GM10248 (cell line): Measurements from ENCODE around the gene RXRB.

Experiments used
- CTCF ChIA-PET: fragments of 300-600 bp; sonication (Branson Sonifier 250); formaldehyde crosslinking; extraction: SDS; loops from one replicate; lab custom pipeline; 2021; ENCODE audit warnings: antibody characterized with exemption; lab: Yijun Ruan, JAX
- POLR2A ChIA-PET: fragments of 350-650 bp; sonication (Branson Sonifier 250); formaldehyde crosslinking; extraction: SDS; loops from one replicate; lab custom pipeline; 2020; ENCODE audit warnings: antibody characterized with exemption; lab: Yijun Ruan, JAX
- DNase-seq: peaks from one replicate; pipeline ENCODE4 v3.0.0; 2012; ENCODE audit errors: extremely low spot score
- CTCF ChIP-seq: IDR thresholded peaks from 2 replicates; pipeline ENCODE4 v1.5.1; 2012; ENCODE audit warnings: mild to moderate bottlenecking, low read depth; ENCODE audit errors: extremely low read depth, missing control alignments, control extremely low read depth

The RXRB gene

GRCh38 chr6:33207552-33208090 is 7.2 kb upstream of the RXRB start:
- POLR2A ChIA-PET = interaction anchor here (0.6 to 0.7 kb wide), 2 partner anchors 18 to 38 kb away, joined by 3 read pairs; no protein-coding TSS in a partner anchor
- CTCF ChIA-PET = interaction anchor here (1.0 to 2.0 kb wide), 3 partner anchors 10 to 58 kb away, joined by 3 to 6 read pairs (median 4); no protein-coding TSS in a partner anchor
- no peak for TF ChIP-seq CTCF
- DNase-seq = no peak

- TF ChIP-seq CTCF = no peak
- no peak for DNase-seq
- ChIA-PET CTCF (interaction anchor here (1.0 to 2.0 kb wide), 2 partner anchors 41 to 58 kb away, joined by 4 to 6 read pairs; no protein-coding TSS in a partner anchor), POLR2A (no interaction called here)
These were observed 6.5 kb upstream of the RXRB start for GRCh38 chr6:33206864-33207551.

DNA sequence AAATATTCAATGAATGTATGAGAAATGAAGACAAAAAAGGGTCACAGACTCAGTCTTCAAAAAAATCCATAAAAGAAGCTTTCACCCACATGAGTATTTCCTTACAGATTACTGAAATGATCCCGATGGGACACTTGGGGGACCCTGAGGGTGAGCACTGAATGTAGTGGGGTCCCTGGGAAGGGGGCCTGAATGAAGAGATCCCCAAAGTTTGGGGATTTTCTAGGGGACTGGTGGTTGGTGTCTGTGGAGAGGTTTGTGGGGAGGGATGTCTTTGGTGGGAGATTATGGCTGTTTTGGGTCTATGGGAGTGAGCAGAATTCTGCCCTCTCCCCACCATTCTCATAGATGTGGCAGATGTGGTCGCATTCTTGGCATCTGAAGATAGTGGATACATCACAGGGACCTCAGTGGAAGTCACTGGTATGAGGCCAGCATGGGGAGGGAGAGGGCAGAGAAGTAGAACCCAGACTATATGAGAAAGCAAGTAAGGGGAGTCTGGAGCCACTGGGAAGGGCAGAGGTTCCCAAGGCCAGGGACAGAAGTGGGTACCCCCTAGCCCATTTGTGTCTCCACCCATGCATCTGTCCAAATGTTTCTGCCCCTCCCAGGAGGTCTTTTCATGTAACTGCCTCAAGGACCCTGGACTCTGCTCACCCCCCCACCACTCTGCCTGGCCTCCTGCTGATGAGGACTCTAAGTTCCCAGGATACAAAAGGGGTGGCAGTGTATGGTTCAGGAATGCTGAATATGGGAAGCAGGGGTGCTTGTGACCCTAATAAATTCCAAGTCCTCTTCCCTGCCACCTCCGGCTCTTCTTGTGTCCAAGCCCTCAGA is 5.8 kb upstream of the RXRB start:
- ChIA-PET POLR2A (no interaction called here), CTCF (interaction anchor here (2.5 kb wide), 1 partner anchor 43 kb away, joined by 16 read pairs; no protein-coding TSS in a partner anchor)
- TF ChIP-seq CTCF = no peak
- no peak for DNase-seq

DNA sequence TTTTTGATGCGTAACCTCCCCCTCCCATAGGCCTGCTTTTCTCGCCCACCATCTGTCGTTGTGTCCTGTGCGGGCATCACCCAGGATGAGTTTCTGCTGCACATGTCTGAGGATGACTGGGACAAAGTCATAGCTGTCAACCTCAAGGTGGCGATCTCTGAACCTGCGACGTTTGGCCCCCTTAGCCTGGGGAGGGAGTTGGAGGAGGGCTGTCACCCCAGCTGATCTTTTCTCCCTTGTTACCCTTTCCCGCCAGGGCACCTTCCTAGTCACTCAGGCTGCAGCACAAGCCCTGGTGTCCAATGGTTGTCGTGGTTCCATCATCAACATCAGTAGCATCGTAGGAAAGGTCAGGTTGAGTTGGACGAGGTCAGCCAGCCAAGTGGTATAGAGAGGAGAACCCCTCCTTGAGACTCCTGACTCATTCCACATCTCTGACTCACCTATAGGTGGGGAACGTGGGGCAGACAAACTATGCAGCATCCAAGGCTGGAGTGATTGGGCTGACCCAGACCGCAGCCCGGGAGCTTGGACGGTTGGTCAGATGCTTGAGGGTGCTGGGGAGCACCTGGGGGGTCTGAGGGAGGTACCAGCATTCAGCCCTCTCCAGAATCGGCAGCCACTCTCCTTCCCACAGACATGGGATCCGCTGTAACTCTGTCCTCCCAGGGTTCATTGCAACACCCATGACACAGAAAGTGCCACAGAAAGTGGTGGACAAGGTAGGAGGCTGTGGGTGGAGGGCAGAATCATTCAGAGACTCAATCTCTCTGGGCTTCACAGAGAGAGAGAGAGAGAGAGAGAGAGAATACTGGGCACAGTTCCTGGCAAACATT is 4.9 kb upstream of the RXRB start:
- no peak for DNase-seq
- ChIA-PET CTCF (interaction anchor here (2.5 kb wide), 1 partner anchor 44 kb away, joined by 16 read pairs; no protein-coding TSS in a partner anchor), POLR2A (interaction anchor here (1.1 kb wide), 2 partner anchors 11 to 233 kb away, joined by 4 to 5 read pairs; no protein-coding TSS in a partner anchor)
- peak; percentile 25 for TF ChIP-seq CTCF

DNA sequence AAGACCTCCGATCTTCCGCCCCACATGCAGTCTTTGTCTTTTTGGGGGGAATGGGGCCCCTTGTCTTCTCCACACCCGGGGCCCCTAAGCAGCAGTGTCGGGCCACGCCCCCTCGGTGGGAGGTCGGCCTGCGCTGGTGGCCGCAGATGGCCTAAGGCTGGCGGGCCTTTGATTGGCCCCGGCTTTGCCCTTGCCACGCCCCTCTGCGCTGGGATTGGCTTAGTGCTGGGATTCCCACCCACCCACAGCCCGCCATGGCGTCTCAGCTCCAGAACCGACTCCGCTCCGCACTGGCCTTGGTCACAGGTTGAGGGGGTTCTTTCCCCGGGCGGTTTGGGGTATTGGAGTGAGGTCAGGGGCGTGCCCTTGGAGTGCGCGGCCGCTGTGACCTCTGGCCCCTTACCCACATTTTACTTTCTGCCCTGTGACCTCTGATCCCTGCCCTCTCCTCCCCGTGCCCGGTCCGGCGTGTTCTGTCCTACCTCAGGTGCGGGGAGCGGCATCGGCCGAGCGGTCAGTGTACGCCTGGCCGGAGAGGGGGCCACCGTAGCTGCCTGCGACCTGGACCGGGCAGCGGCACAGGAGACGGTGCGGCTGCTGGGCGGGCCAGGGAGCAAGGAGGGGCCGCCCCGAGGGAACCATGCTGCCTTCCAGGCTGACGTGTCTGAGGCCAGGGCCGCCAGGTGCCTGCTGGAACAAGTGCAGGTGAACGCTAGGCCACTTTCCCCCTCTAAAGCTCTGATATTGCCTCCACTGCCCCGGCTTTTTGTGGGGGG is 4.1 kb upstream of the RXRB start, which contains the start of gene HSD17B8:
Gene HSD17B8 (plus strand): TSS at position 241 of the 776 bp plus-strand sequence. CDS start 14 bp downstream, at position 255.
- peak; percentile 94 for DNase-seq
- TF ChIP-seq CTCF = no peak
- ChIA-PET CTCF (interaction anchor here (2.5 kb wide), 1 partner anchor 44 kb away, joined by 16 read pairs; no protein-coding TSS in a partner anchor), POLR2A (interaction anchor here (0.6 to 1.1 kb wide), 4 partner anchors 10 to 274 kb away, joined by 4 to 7 read pairs (median 4); partner anchors contain the start of gene COL11A2)
